ENCODE data around the gene ADARB1.

ADARB1 gene

GRCh38 chr21:45246386-45247320, 172.3 kb downstream of the ADARB1 start:
- Mint-ChIP-seq H3K4me3 (no peak overlapping the region), H3K4me1 (peaks cover 45% of the 10 kb centered on the region), H3K36me3 (ENCODE audit: low read depth) (peaks cover 18% of the 10 kb centered on the region), H3K9me3 (peaks cover 48% of the 10 kb centered on the region), H3K27me3 (ENCODE audit: low read depth, poor library complexity) (peaks cover 25% of the 10 kb centered on the region), H3K27ac (no peak overlapping the region)
- TF ChIP-seq, protein P1, sequence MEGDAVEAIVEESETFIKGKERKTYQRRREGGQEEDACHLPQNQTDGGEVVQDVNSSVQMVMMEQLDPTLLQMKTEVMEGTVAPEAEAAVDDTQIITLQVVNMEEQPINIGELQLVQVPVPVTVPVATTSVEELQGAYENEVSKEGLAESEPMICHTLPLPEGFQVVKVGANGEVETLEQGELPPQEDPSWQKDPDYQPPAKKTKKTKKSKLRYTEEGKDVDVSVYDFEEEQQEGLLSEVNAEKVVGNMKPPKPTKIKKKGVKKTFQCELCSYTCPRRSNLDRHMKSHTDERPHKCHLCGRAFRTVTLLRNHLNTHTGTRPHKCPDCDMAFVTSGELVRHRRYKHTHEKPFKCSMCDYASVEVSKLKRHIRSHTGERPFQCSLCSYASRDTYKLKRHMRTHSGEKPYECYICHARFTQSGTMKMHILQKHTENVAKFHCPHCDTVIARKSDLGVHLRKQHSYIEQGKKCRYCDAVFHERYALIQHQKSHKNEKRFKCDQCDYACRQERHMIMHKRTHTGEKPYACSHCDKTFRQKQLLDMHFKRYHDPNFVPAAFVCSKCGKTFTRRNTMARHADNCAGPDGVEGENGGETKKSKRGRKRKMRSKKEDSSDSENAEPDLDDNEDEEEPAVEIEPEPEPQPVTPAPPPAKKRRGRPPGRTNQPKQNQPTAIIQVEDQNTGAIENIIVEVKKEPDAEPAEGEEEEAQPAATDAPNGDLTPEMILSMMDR (IDR thresholded peaks at IDR 0.05): no peak
- DNase-seq: no peak

GRCh38 chr21:45248301-45248892, 174.0 kb downstream of the ADARB1 start:
- H3K36me3 Mint-ChIP-seq (ENCODE audit: low read depth): peaks cover 20% of the 10 kb centered on the region
- peak; percentile 49 for DNase-seq
- H3K4me1 Mint-ChIP-seq: peaks cover 53% of the 10 kb centered on the region
- no peak overlapping the region for H3K27ac Mint-ChIP-seq
- TF ChIP-seq, protein P1 (IDR thresholded peaks at IDR 0.05): no peak
- peaks cover 22% of the 10 kb centered on the region for H3K27me3 Mint-ChIP-seq (ENCODE audit: low read depth, poor library complexity)
- peak overlapping the region; percentile 45 for H3K4me3 Mint-ChIP-seq
- peaks cover 33% of the 10 kb centered on the region for H3K9me3 Mint-ChIP-seq

DNA sequence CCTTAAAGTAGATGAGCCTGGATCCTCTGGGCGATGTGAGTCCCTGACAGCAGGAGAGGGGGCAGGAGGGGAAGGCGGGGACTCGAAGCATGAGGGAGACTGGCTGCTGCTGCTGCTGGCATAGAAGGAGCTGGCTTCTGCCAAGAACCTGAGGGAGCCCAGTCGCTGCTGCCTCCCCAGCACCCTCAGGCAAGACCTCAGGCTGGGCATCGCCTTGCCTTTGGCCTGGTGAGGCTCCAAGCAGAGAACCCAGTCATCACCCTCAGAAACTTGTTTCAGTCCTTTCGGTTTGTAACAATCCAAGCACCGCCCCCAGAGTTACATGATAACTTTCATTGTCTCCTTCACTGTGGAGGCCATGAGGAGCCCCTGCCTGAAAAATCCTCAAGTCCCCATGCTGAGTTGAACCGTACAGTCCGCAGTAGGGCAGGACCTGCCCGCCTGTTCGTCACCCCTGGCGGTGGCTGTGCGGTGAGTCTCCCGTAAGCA, 174.6 kb downstream of the ADARB1 start:
- peak overlapping the region; percentile 45 for H3K4me3 Mint-ChIP-seq

DNA sequence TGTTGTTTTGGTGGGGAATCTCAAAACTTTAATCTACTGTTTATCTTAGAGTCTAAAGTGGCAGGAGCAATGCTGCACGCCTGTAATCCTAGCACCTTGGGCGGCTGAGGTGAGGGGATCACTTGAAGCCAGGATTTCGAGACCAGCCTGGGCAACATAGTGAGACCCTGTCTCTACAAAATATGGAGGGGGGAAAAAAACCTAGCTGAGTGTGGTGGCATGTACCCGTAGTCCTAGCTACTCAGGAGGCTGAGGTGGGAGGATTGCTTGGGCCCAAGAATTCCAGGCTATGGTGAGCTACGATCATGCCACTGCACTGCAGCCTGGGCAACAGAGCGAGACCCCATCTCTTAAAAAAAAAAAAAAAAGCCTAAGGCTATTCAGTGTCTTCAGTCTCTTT, 175.2 kb downstream of the ADARB1 start:
- DNase-seq: no peak
- no peak overlapping the region for H3K27ac Mint-ChIP-seq
- peaks cover 61% of the 10 kb centered on the region for H3K4me1 Mint-ChIP-seq
- peaks cover 15% of the 10 kb centered on the region for H3K27me3 Mint-ChIP-seq (ENCODE audit: low read depth, poor library complexity)
- peak overlapping the region; percentile 45 for H3K4me3 Mint-ChIP-seq
- TF ChIP-seq, protein P1 (IDR thresholded peaks at IDR 0.05): no peak
- H3K9me3 Mint-ChIP-seq: peaks cover 21% of the 10 kb centered on the region
- H3K36me3 Mint-ChIP-seq (ENCODE audit: low read depth): peaks cover 14% of the 10 kb centered on the region

More for the DNA sequence above, 174.6 kb downstream of the ADARB1 start:
- no peak for DNase-seq
- Mint-ChIP-seq H3K9me3 (peaks cover 28% of the 10 kb centered on the region), H3K4me1 (peaks cover 55% of the 10 kb centered on the region), H3K27ac (no peak overlapping the region), H3K27me3 (ENCODE audit: low read depth, poor library complexity) (peaks cover 19% of the 10 kb centered on the region), H3K36me3 (ENCODE audit: low read depth) (peaks cover 20% of the 10 kb centered on the region)
- TF ChIP-seq, protein P1 (IDR thresholded peaks at IDR 0.05): no peak

GRCh38 chr21:45250272-45250671, 175.9 kb downstream of the ADARB1 start:
- H3K4me3 Mint-ChIP-seq: no peak overlapping the region
- peaks cover 13% of the 10 kb centered on the region for H3K27me3 Mint-ChIP-seq (ENCODE audit: low read depth, poor library complexity)
- no peak for DNase-seq
- no peak overlapping the region for H3K27ac Mint-ChIP-seq
- peaks cover 19% of the 10 kb centered on the region for H3K9me3 Mint-ChIP-seq
- H3K36me3 Mint-ChIP-seq (ENCODE audit: low read depth): peaks cover 14% of the 10 kb centered on the region
- H3K4me1 Mint-ChIP-seq: peaks cover 66% of the 10 kb centered on the region
- TF ChIP-seq, protein P1 (IDR thresholded peaks at IDR 0.05): no peak
